ENCODE results near the gene SLC26A4. TPM values are rescaled to one million over a fixed set of nuclear protein-coding genes. Genes with fewer than 3 reads are reported as not detected.

The SLC26A4 gene
- total and polyA plus RNA-seq, 10 donors = 0.09 to 0.75 (median 0.29) TPM

GRCh38 chr7:107703872-107704271 lies 43.2 kb downstream of the SLC26A4 start:
- Histone ChIP-seq H3K4me1 (no peaks in the 10 kb centered on the region), H3K27ac (no peak overlapping the region), H3K9me3 (no peaks in the 10 kb centered on the region), H3K27me3 (replicated peaks in 1 of 7) (no peaks in the 10 kb centered on the region), H3K36me3 (no peaks in the 10 kb centered on the region), H3K4me3 (no peak overlapping the region)
- intact Hi-C loops (cut with DNase I; ENCODE audit: low total_unique reads) = no loop called here
- TF ChIP-seq POLR2AphosphoS5 (IDR thresholded peaks at IDR 0.05) (no peak), POLR2A (IDR thresholded peaks at IDR 0.05) (no peak), CTCF (IDR thresholded peaks at IDR 0.05 in 8 of 11, conservative IDR thresholded peaks at IDR 0.05 in 3 of 11) (no peak)
- WGBS, 5 donors = 67 to 86% (median 78%) methylated on average over 3 of the region's 3 CpGs
- DNase-seq = no peak

- Histone ChIP-seq H3K4me1 (no peaks in the 10 kb centered on the region), H3K27me3 (replicated peaks in 1 of 7) (no peaks in the 10 kb centered on the region), H3K4me3 (no peak overlapping the region), H3K9me3 (no peaks in the 10 kb centered on the region), H3K36me3 (no peaks in the 10 kb centered on the region), H3K27ac (no peak overlapping the region)
- intact Hi-C loops (cut with DNase I; ENCODE audit: low total_unique reads) = no loop called here
- no peak for TF ChIP-seq POLR2AphosphoS5 (IDR thresholded peaks at IDR 0.05)
- TF ChIP-seq CTCF (IDR thresholded peaks at IDR 0.05 in 8 of 11, conservative IDR thresholded peaks at IDR 0.05 in 3 of 11) = no peak
- no peak for TF ChIP-seq POLR2A (IDR thresholded peaks at IDR 0.05)
- 89 to 97% (median 94%) methylated on average over 2 of the region's 2 CpGs for WGBS, 5 donors
- DNase-seq = no peak
Measured at GRCh38 chr7:107708956-107709355, 48.3 kb downstream of the SLC26A4 start.

- Histone ChIP-seq H3K9me3 (no peaks in the 10 kb centered on the region), H3K27me3 (replicated peaks in 1 of 7) (no peaks in the 10 kb centered on the region), H3K4me3 (no peak overlapping the region), H3K27ac (no peak overlapping the region), H3K36me3 (no peaks in the 10 kb centered on the region), H3K4me1 (no peaks in the 10 kb centered on the region)
- intact Hi-C loops (cut with DNase I; ENCODE audit: low total_unique reads) = no loop called here
- TF ChIP-seq POLR2AphosphoS5 (IDR thresholded peaks at IDR 0.05) = no peak
- TF ChIP-seq POLR2A (IDR thresholded peaks at IDR 0.05) = no peak
- TF ChIP-seq CTCF (IDR thresholded peaks at IDR 0.05 in 8 of 11, conservative IDR thresholded peaks at IDR 0.05 in 3 of 11) = no peak
- no peak for DNase-seq
- 82 to 97% (median 87%) methylated on average over 1 of the region's 1 CpG for WGBS, 5 donors
Measured at GRCh38 chr7:107711301-107711700, 50.7 kb downstream of the SLC26A4 start.

GRCh38 chr7:107712025-107712424 lies 51.4 kb downstream of the SLC26A4 start:
- Histone ChIP-seq H3K27me3 (replicated peaks in 1 of 7) (no peaks in the 10 kb centered on the region), H3K4me1 (no peaks in the 10 kb centered on the region), H3K36me3 (no peaks in the 10 kb centered on the region), H3K4me3 (no peak overlapping the region), H3K9me3 (no peaks in the 10 kb centered on the region), H3K27ac (no peak overlapping the region)
- no peak for TF ChIP-seq POLR2A (IDR thresholded peaks at IDR 0.05)
- TF ChIP-seq POLR2AphosphoS5 (IDR thresholded peaks at IDR 0.05) = no peak
- intact Hi-C loops (cut with DNase I; ENCODE audit: low total_unique reads) = no loop called here
- no peak for DNase-seq
- WGBS, 5 donors = 74 to 88% (median 81%) methylated on average over 1 of the region's 1 CpG

- intact Hi-C loops (cut with DNase I; ENCODE audit: low total_unique reads) = no loop called here
Measured at GRCh38 chr7:107712896-107713295, 52.3 kb downstream of the SLC26A4 start.

More at GRCh38 chr7:107712896-107713295, 52.3 kb downstream of the SLC26A4 start:
- Histone ChIP-seq H3K9me3 (no peaks in the 10 kb centered on the region), H3K4me1 (no peaks in the 10 kb centered on the region), H3K27ac (no peak overlapping the region), H3K4me3 (no peak overlapping the region), H3K27me3 (replicated peaks in 1 of 7) (no peaks in the 10 kb centered on the region), H3K36me3 (no peaks in the 10 kb centered on the region)
- 88 to 100% (median 92%) methylated on average over 1 of the region's 1 CpG for WGBS, 5 donors
- TF ChIP-seq POLR2AphosphoS5 (IDR thresholded peaks at IDR 0.05) (no peak), POLR2A (IDR thresholded peaks at IDR 0.05) (no peak), CTCF (IDR thresholded peaks at IDR 0.05 in 8 of 11, conservative IDR thresholded peaks at IDR 0.05 in 3 of 11) (no peak)
- DNase-seq = no peak

Measured in spleen (tissue), 11 donors.